Fibroblast of pulmonary artery (primary cell): ENCODE results near the gene VKORC1L1.

ENCODE experiments used
- DNase-seq: peaks from one replicate; pipeline ENCODE4 v3.0.0-alpha.2; 2010; ENCODE audit warnings: low read depth
- H3K4me3 ChIP-seq: replicated peaks from 2 replicates; pipeline ENCODE4 v1.5.1; 2011; ENCODE audit warnings: low read depth, mild to moderate bottlenecking, control low read depth, low read length, moderate library complexity
- CTCF ChIP-seq: IDR thresholded peaks from 2 replicates; pipeline ENCODE4 v1.5.1; 2011; ENCODE audit warnings: mild to moderate bottlenecking, control low read depth, low read length, inconsistent platforms; ENCODE audit errors: missing control alignments

Gene VKORC1L1

GRCh38 chr7:65967361-65968155 lies 94.7 kb downstream of the VKORC1L1 start:
- no peak for TF ChIP-seq CTCF
- H3K4me3 ChIP-seq = no peak overlapping the region
- no peak for DNase-seq

GRCh38 chr7:65968256-65969185 lies 95.6 kb downstream of the VKORC1L1 start:
- TF ChIP-seq CTCF = no peak
- DNase-seq = no peak
- no peak overlapping the region for H3K4me3 ChIP-seq

- no peak for TF ChIP-seq CTCF
- DNase-seq = no peak
- no peak overlapping the region for H3K4me3 ChIP-seq
Measured at GRCh38 chr7:65971021-65971420, 98.1 kb downstream of the VKORC1L1 start.

- H3K4me3 ChIP-seq = no peak overlapping the region
- DNase-seq = no peak
- TF ChIP-seq CTCF = no peak
Measured at GRCh38 chr7:65972976-65973375, 100.1 kb downstream of the VKORC1L1 start.

GRCh38 chr7:65974191-65974801 lies 101.4 kb downstream of the VKORC1L1 start:
- H3K4me3 ChIP-seq = no peak overlapping the region
- DNase-seq = no peak
- TF ChIP-seq CTCF = no peak

- no peak for TF ChIP-seq CTCF
- no peak for DNase-seq
- no peak overlapping the region for H3K4me3 ChIP-seq
Measured at GRCh38 chr7:65974876-65975275, 102.0 kb downstream of the VKORC1L1 start.
